H1 (cell line): Measurements from ENCODE around the gene SLC7A6OS. TPM values are rescaled to one million over a fixed set of nuclear protein-coding genes. Genes with fewer than 3 reads are reported as not detected.

Source experiments
- CTCF ChIA-PET: fragments of 300-600 bp; sonication (Branson Sonifier 250); formaldehyde crosslinking; loops from one replicate; lab custom pipeline; 2021; ENCODE audit not compliant: partially characterized antibody; lab: Charles Lee
- POLR2A ChIA-PET: fragments of 300-600 bp; sonication (Branson Sonifier 250); formaldehyde crosslinking; loops from one replicate; lab custom pipeline; 2021; ENCODE audit warnings: inconsistent platforms; ENCODE audit not compliant: partially characterized antibody; lab: Charles Lee
- DNase-seq, 2 experiments: peaks; one replicate each; pipeline versions ENCODE4 v3.0.0 to v3.0.0-alpha.2; 2010 to 2022; ENCODE audit warnings: low spot score in 2 of 2, low read depth in 1 of 2, mixed read lengths in 1 of 2
- FAIRE-seq: peaks from 2 replicates; lab custom pipeline; 2011; peaks lifted over from hg19 to GRCh38; lab: Jason Lieb, UNC
- H2AFZ ChIP-seq: 2 replicates; pipeline ENCODE4 v1.8.1; 2012; ENCODE audit warnings: low read length, inconsistent platforms
- H2AK5ac ChIP-seq: 2 replicates; pipeline ENCODE4 v1.6.1; 2013; ENCODE audit warnings: low read depth, low read length
- H2BK120ac ChIP-seq: replicated peaks from 2 replicates; pipeline ENCODE3; 2013; ENCODE audit warnings: low read depth, low read length, inconsistent platforms
- H2BK12ac ChIP-seq: 2 replicates; pipeline ENCODE4 v1.6.1; 2013; ENCODE audit warnings: low read depth, low read length
- H2BK15ac ChIP-seq: 2 replicates; pipeline ENCODE4 v1.6.1; 2013; ENCODE audit warnings: low read length
- H2BK20ac ChIP-seq: 2 replicates; pipeline ENCODE4 v1.6.1; 2013; ENCODE audit warnings: low read length
- H2BK5ac ChIP-seq: 2 replicates; pipeline ENCODE4 v1.6.1; 2013; ENCODE audit warnings: low read depth, low read length
- H3K14ac ChIP-seq: 2 replicates; pipeline ENCODE4 v1.6.1; 2013; ENCODE audit warnings: inconsistent platforms; ENCODE audit not compliant: insufficient read length
- H3K18ac ChIP-seq: 2 replicates; pipeline ENCODE4 v1.6.1; 2013; ENCODE audit warnings: low read length; ENCODE audit errors: extremely low read depth
- H3K23ac ChIP-seq: 2 replicates; pipeline ENCODE4 v1.6.1; 2013; ENCODE audit warnings: inconsistent platforms; ENCODE audit not compliant: insufficient read length
- H3K23me2 ChIP-seq: 2 replicates; pipeline ENCODE4 v1.6.1; 2013; ENCODE audit warnings: low read depth, low read length
- H3K27ac ChIP-seq: 2 replicates; pipeline ENCODE4 v1.6.1; 2011; ENCODE audit warnings: low read depth, low read length, inconsistent platforms
- H3K27me3 ChIP-seq, 4 experiments: replicated peaks in 1 of 4; 1 replicate in 1 of 4; 2 replicates in 3 of 4; pipeline versions ENCODE4 v1.6.1 to v1.8.1; 2011 to 2013; ENCODE audit warnings: low read length in 3 of 4, mild to moderate bottlenecking in 3 of 4, inconsistent platforms in 2 of 4, mixed read lengths in 2 of 4, moderate library complexity in 1 of 4; ENCODE audit not compliant: control insufficient read depth in 3 of 4, insufficient read depth in 3 of 4; ENCODE audit errors: extremely low read depth in 1 of 4
- H3K36me3 ChIP-seq, 4 experiments: 2 replicates each; pipeline versions ENCODE4 v1.6.1 to v1.8.1; 2011 to 2013; ENCODE audit warnings: mild to moderate bottlenecking in 4 of 4, low read length in 3 of 4, moderate library complexity in 2 of 4, control low read depth in 1 of 4, inconsistent platforms in 1 of 4; ENCODE audit not compliant: insufficient read depth in 4 of 4, control insufficient read depth in 2 of 4
- H3K4ac ChIP-seq: replicated peaks from 2 replicates; pipeline ENCODE3; 2013; ENCODE audit warnings: low read length, low read depth, mixed read lengths, inconsistent platforms; ENCODE audit not compliant: insufficient read length
- H3K4me1 ChIP-seq, 4 experiments: replicated peaks in 1 of 4; 1 replicate in 1 of 4; 2 replicates in 3 of 4; pipeline versions ENCODE4 v1.6.1 to v1.8.1; 2011 to 2013; ENCODE audit warnings: low read length in 3 of 4, inconsistent platforms in 2 of 4, mixed read lengths in 1 of 4; ENCODE audit not compliant: insufficient read depth in 4 of 4, control insufficient read depth in 3 of 4
- H3K4me2 ChIP-seq, 2 experiments: 2 replicates each; pipeline versions ENCODE4 v1.6.1 to v1.8.1; 2011 to 2013; ENCODE audit warnings: low read depth in 2 of 2, low read length in 2 of 2, control low read depth in 1 of 2, inconsistent platforms in 1 of 2, mild to moderate bottlenecking in 1 of 2; ENCODE audit not compliant: insufficient read depth in 1 of 2
- H3K4me3 ChIP-seq, 4 experiments: fragments of 200-600, 300-600 bp in 1 of 4; sonication (generic), shearing (Covaris generic), sonication (Bioruptor Twin) in 1 of 4; 2 replicates each; pipeline versions ENCODE4 v1.5.1 to v1.8.1; 2011 to 2016; ENCODE audit warnings: low read length in 4 of 4, low read depth in 3 of 4, control low read depth in 2 of 4, inconsistent platforms in 2 of 4, mild to moderate bottlenecking in 2 of 4, mixed read lengths in 1 of 4, moderate library complexity in 1 of 4; ENCODE audit not compliant: insufficient read depth in 2 of 4; ENCODE audit errors: extremely low read depth in 1 of 4
- H3K56ac ChIP-seq: replicated peaks from 2 replicates; pipeline ENCODE3; 2013; ENCODE audit warnings: low read depth, mild to moderate bottlenecking, mixed read lengths, low read length, inconsistent platforms; ENCODE audit not compliant: insufficient read length
- H3K79me1 ChIP-seq: 2 replicates; pipeline ENCODE4 v1.6.1; 2013; ENCODE audit warnings: low read depth, low read length, control low read depth
- H3K79me2 ChIP-seq, 2 experiments: 2 replicates each; pipeline versions ENCODE4 v1.6.1 to v1.8.1; 2012 to 2013; ENCODE audit warnings: low read length in 2 of 2, mild to moderate bottlenecking in 2 of 2, inconsistent platforms in 1 of 2; ENCODE audit not compliant: insufficient read depth in 2 of 2, control insufficient read depth in 1 of 2
- H3K9ac ChIP-seq, 4 experiments: replicated peaks in 1 of 4; 1 replicate in 1 of 4; 2 replicates in 3 of 4; pipeline versions ENCODE4 v1.6.1 to v1.8.1; 2011 to 2013; ENCODE audit warnings: low read depth in 3 of 4, low read length in 3 of 4, control low read depth in 2 of 4, mild to moderate bottlenecking in 2 of 4, moderate library complexity in 2 of 4, inconsistent platforms in 1 of 4; ENCODE audit errors: extremely low read depth in 1 of 4
- H3K9me3 ChIP-seq, 2 experiments: 2 replicates each; pipeline versions ENCODE4 v1.6.1 to v1.8.1; 2012 to 2013; ENCODE audit warnings: mild to moderate bottlenecking in 2 of 2, moderate library complexity in 2 of 2, control low read depth in 1 of 2, inconsistent platforms in 1 of 2, low read depth in 1 of 2, low read length in 1 of 2, mixed read lengths in 1 of 2; ENCODE audit not compliant: insufficient read depth in 2 of 2
- H4K20me1 ChIP-seq, 2 experiments: replicated peaks in 1 of 2; 2 replicates each; pipeline versions ENCODE3 to v1.8.1; 2011 to 2013; ENCODE audit warnings: inconsistent platforms in 2 of 2, low read length in 2 of 2, mild to moderate bottlenecking in 1 of 2; ENCODE audit not compliant: insufficient read depth in 2 of 2, control insufficient read depth in 1 of 2
- H4K5ac ChIP-seq: 2 replicates; pipeline ENCODE4 v1.6.1; 2013; ENCODE audit warnings: low read length, low read depth, mixed read lengths, inconsistent platforms; ENCODE audit not compliant: insufficient read length
- H4K8ac ChIP-seq: 2 replicates; pipeline ENCODE4 v1.8.0; 2013; ENCODE audit warnings: mild to moderate bottlenecking, moderate library complexity, low read length, inconsistent platforms; ENCODE audit not compliant: insufficient read depth; ENCODE audit errors: extremely low read depth
- H4K91ac ChIP-seq: replicated peaks from 2 replicates; pipeline ENCODE3; 2013; ENCODE audit warnings: low read length, mixed read lengths, inconsistent platforms; ENCODE audit not compliant: insufficient read length
- ASH2L ChIP-seq: fragments of 200-600, 300-600 bp; sonication (generic); IDR thresholded peaks from one replicate; pipeline ENCODE4 v1.7.1; 2017; ENCODE audit warnings: low read length
- CTBP2 ChIP-seq: IDR thresholded peaks from 2 replicates; pipeline ENCODE4 v1.7.0; 2011; ENCODE audit warnings: borderline replicate concordance, mild to moderate bottlenecking, moderate library complexity, mixed read lengths, low read length; ENCODE audit not compliant: insufficient read depth, insufficient read length
- CTCF ChIP-seq, 3 experiments: IDR thresholded peaks; 1 replicate in 2 of 3; 2 replicates in 1 of 3; pipeline versions ENCODE4 v1.5.1 to v1.6.1; 2011; ENCODE audit warnings: low read length in 3 of 3, mild to moderate bottlenecking in 3 of 3, inconsistent platforms in 2 of 3, low read depth in 1 of 3, moderate library complexity in 1 of 3; ENCODE audit not compliant: insufficient read depth in 1 of 3; ENCODE audit errors: control extremely low read depth in 1 of 3
- HDAC6 ChIP-seq: IDR thresholded peaks from one replicate; pipeline ENCODE4 v1.7.1; 2012; ENCODE audit warnings: low read depth, mild to moderate bottlenecking, inconsistent platforms, low read length, moderate library complexity
- RXRA ChIP-seq: IDR thresholded peaks from 2 replicates; pipeline ENCODE4 v1.6.1; 2011; ENCODE audit warnings: low read depth, mild to moderate bottlenecking, low read length, moderate library complexity; ENCODE audit not compliant: insufficient read depth
- SAP30 ChIP-seq: fragments of 300-600 bp; sonication (generic); IDR thresholded peaks from 2 replicates; pipeline ENCODE4 v1.7.1; 2012; ENCODE audit warnings: low read length, moderate library complexity, mild to moderate bottlenecking, inconsistent platforms; ENCODE audit not compliant: insufficient read depth, insufficient replicate concordance
- SP1 ChIP-seq: IDR thresholded peaks from 2 replicates; pipeline ENCODE4 v1.6.1; 2011; ENCODE audit warnings: low read depth, low read length
- SP4 ChIP-seq: IDR thresholded peaks from 2 replicates; pipeline ENCODE4 v1.6.1; 2012; ENCODE audit warnings: low read length, inconsistent platforms
- TAF1 ChIP-seq: IDR thresholded peaks from 2 replicates; pipeline ENCODE4 v1.6.1; 2011; ENCODE audit warnings: mild to moderate bottlenecking, low read depth, low read length
- USF2 ChIP-seq: IDR thresholded peaks from 2 replicates; pipeline ENCODE4 v1.6.1; 2011; ENCODE audit warnings: low read length, improper control_type of control experiment
- WGBS, 2 experiments: shearing (Covaris generic) in 1 of 2; methylation state at CpG; one replicate each; pipeline versions ENCODE4 v1.1.6 to v1.1.7; 2013 to 2015; ENCODE audit warnings: low lambda C conversion rate in 2 of 2, mixed read lengths in 2 of 2, inconsistent platforms in 1 of 2, low coverage in 1 of 2, missing lambda C conversion rate in 1 of 2; ENCODE audit not compliant: insufficient replicate concordance in 2 of 2, insufficient coverage in 1 of 2, insufficient read length in 1 of 2; ENCODE audit errors: extremely low coverage in 1 of 2, missing lambda C conversion rate in 1 of 2; 5-methylcytosine and 5-hydroxymethylcytosine counted together
- polyA plus RNA-seq, 7 experiments: library from polyadenylated mRNA; depleted of rRNA in 3 of 7; stranded (reverse) in 5 of 7; unstranded in 2 of 7; fragments of >200 nt in 5 of 7; fragments of 200-250 nt in 2 of 7; gene quantifications; 1 replicate in 5 of 7; 2 replicates in 1 of 7; 4 replicates in 1 of 7; pipeline versions ENCODE4 v1.2.1 to v1.2.3, GENCODE V29; 2011 to 2013; ENCODE audit warnings: missing spikeins in 2 of 7, mixed read lengths in 2 of 7
- total RNA-seq: library from RNA; stranded (reverse); fragmentation: NEBNext Ultra II Directional; extraction: Animal tissue kit (Norgen Biotek cat#: 25700); gene quantifications from 2 replicates; pipeline ENCODE4 v1.2.1, GENCODE V29; 2021

The SLC7A6OS gene
- total and polyA plus RNA-seq, 2 of the 8 experiments (the other 6 are each of a cell fraction or from before 2014, with no cell fraction given): 7.3 to 21.3 TPM

- H3K23me2 ChIP-seq: no peaks in the 10 kb centered on the region
- no peak overlapping the region for H3K56ac ChIP-seq
- H2AFZ ChIP-seq: no peak overlapping the region
- no peak overlapping the region for H3K9ac ChIP-seq
- H2BK5ac ChIP-seq: 0 out of 2 replicates have a peak overlapping the region, but pooled peaks have one; percentile 16
- DNase-seq: no peak
- peaks cover 0 to 8% of the 10 kb centered on the region in 2 experiments for H4K20me1 ChIP-seq
- no peak overlapping the region for H3K4ac ChIP-seq
- H3K4me3 ChIP-seq: no peak overlapping the region
- H3K4me1 ChIP-seq: no peaks in the 10 kb centered on the region
- H4K8ac ChIP-seq: no peak overlapping the region
- POLR2A ChIA-PET: interaction anchor here (1.2 to 1.4 kb wide), 3 partner anchors 10 to 45 kb away, joined by 3 to 4 read pairs (median 4); partner anchors contain the start of genes PRMT7 and SLC7A6OS
- H3K79me1 ChIP-seq: no peaks in the 10 kb centered on the region
- no peaks in the 10 kb centered on the region for H3K27me3 ChIP-seq
- CTCF ChIA-PET: interaction anchor here (0.8 to 6.2 kb wide), 10 partner anchors 9 to 130 kb away, joined by 3 to 95 read pairs (median 6); partner anchors contain the start of gene SLC7A6
- H2BK12ac ChIP-seq: no peak overlapping the region
- no peak overlapping the region for H3K27ac ChIP-seq
- no peak overlapping the region for H3K4me2 ChIP-seq
- H3K9me3 ChIP-seq: no peaks in the 10 kb centered on the region
- H2AK5ac ChIP-seq: no peak overlapping the region
- no peak overlapping the region for H4K91ac ChIP-seq
- no peak overlapping the region for H2BK20ac ChIP-seq
- H3K23ac ChIP-seq: no peak overlapping the region
- no peaks in the 10 kb centered on the region for H3K79me2 ChIP-seq
- WGBS, 2 experiments: 91% methylated on average over 4 of the region's 5 CpGs; no CpG with 5 or more reads in 1 of the 2 experiments
- H3K36me3 ChIP-seq: peaks cover 6 to 37% (median 18%) of the 10 kb centered on the region in 4 experiments; a peak in 6 of 8 replicates
- H2BK15ac ChIP-seq: no peak overlapping the region
- FAIRE-seq: no peak
- no peak overlapping the region for H3K14ac ChIP-seq
- H3K18ac ChIP-seq: no peak overlapping the region
- H2BK120ac ChIP-seq: no peak overlapping the region
- no peak overlapping the region for H4K5ac ChIP-seq
- TF ChIP-seq ASH2L (no peak), HDAC6 (no peak), SAP30 (no peak), CTBP2 (no peak), TAF1 (no peak), RXRA (no peak), SP4 (no peak), USF2 (no peak), CTCF (IDR thresholded peaks at IDR 0.05; ENCODE audit: control extremely low read depth in 1 of 3, insufficient read depth in 1 of 3, low read depth in 1 of 3, low read length in 3 of 3) (no peak), SP1 (no peak)
These were observed 46.2 kb upstream of the SLC7A6OS start for GRCh38 chr16:68356919-68357286.
